SKM-1 treated with dmso at 0.1 percent for 144 hours (cell line): Measurements from ENCODE around the gene CCDC85B.

Source experiments
- DNase-seq: peaks from one replicate; lab custom pipeline; 2025; ENCODE audit not compliant: unreplicated experiment; lab: John Stamatoyannopoulos, UW

The CCDC85B gene

GRCh38 chr11:65903715-65904114 lies 13.2 kb downstream of the CCDC85B start:
- DNase-seq, result no peak

- no peak for DNase-seq
These were observed 16.1 kb downstream of the CCDC85B start for GRCh38 chr11:65906602-65907001.

- DNase-seq, result no peak
These were observed 17.4 kb downstream of the CCDC85B start for GRCh38 chr11:65907878-65908277.

- peak; percentile 27 for DNase-seq
These were observed 21.5 kb downstream of the CCDC85B start for GRCh38 chr11:65911682-65912568.

GRCh38 chr11:65912845-65913244 lies 22.4 kb downstream of the CCDC85B start:
- no peak for DNase-seq

- no peak for DNase-seq
These were observed 24.8 kb downstream of the CCDC85B start for GRCh38 chr11:65915101-65915820.

GRCh38 chr11:65915821-65916251 lies 25.4 kb downstream of the CCDC85B start:
- no peak for DNase-seq

- DNase-seq, result no peak
These were observed 25.9 kb downstream of the CCDC85B start for GRCh38 chr11:65916391-65916790.

GRCh38 chr11:65917077-65917433 lies 26.6 kb downstream of the CCDC85B start:
- no peak for DNase-seq

- DNase-seq, result no peak
These were observed 27.1 kb downstream of the CCDC85B start for GRCh38 chr11:65917434-65918210.

GRCh38 chr11:65918211-65919140 lies 28.0 kb downstream of the CCDC85B start, which contains the start of gene C11orf68:
Gene C11orf68, minus strand, starts transcription at chr11:65919062. Its CDS starts 31 bp downstream, at chr11:65919031.
- DNase-seq, result no peak

- peak; percentile 97 for DNase-seq
These were observed 28.7 kb downstream of the CCDC85B start, which contains the start of gene DRAP1 for GRCh38 chr11:65919141-65919572. Gene DRAP1, plus strand, starts transcription at chr11:65919426. Its CDS starts 76 bp downstream, at chr11:65919502.

GRCh38 chr11:65919573-65920371 lies 29.3 kb downstream of the CCDC85B start:
- DNase-seq, result no peak

- DNase-seq, result no peak
These were observed 29.9 kb downstream of the CCDC85B start for GRCh38 chr11:65920372-65920802.

GRCh38 chr11:65921033-65921555 lies 30.6 kb downstream of the CCDC85B start:
- DNase-seq, result no peak

GRCh38 chr11:65921876-65922275 lies 31.4 kb downstream of the CCDC85B start:
- no peak for DNase-seq

- no peak for DNase-seq
These were observed 32.1 kb downstream of the CCDC85B start for GRCh38 chr11:65922565-65922964.

GRCh38 chr11:65925397-65925796 lies 34.9 kb downstream of the CCDC85B start:
- no peak for DNase-seq

- no peak for DNase-seq
These were observed 37.5 kb downstream of the CCDC85B start for GRCh38 chr11:65927904-65928397.
